HG03442 (cell line): Measurements from ENCODE around the gene AREG.
A peak's percentile ranks its signal among the peaks of the same experiment; 100 is the strongest.

Experiments used
- ATAC-seq: cut with Tn5 transposase; IDR thresholded peaks from one replicate; pipeline ENCODE4 v1.9.1; 2021; ENCODE audit warnings: mild to moderate bottlenecking, moderate library complexity; ENCODE audit not compliant: unreplicated experiment

The AREG gene

GRCh38 chr4:74456056-74456744 lies 11.3 kb downstream of the AREG start:
- ATAC-seq: no peak

GRCh38 chr4:74456849-74457395 lies 12.0 kb downstream of the AREG start:
- ATAC-seq: no peak

- no peak for ATAC-seq
Observed at GRCh38 chr4:74460833-74461232, 15.9 kb downstream of the AREG start.

DNA sequence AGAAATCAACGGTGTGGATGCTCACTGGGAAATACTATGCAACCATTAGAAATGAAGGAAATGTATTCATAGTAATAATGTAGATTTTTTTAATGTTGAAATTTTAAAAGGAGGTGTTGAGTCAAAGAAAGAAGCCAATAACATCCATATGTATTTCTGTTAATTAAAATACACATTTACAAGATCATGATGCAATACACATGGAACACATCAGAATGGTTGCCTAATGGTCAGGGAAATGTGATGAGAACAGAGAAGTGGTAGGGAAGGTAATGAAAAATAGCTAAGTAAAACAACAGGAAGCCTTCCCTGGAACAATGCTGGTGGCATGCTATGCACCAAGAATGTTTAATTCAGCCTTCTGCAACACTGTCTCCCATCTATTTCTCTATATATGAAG lies 18.2 kb downstream of the AREG start:
- ATAC-seq: no peak

GRCh38 chr4:74464291-74464690 lies 19.4 kb downstream of the AREG start:
- no peak for ATAC-seq

DNA sequence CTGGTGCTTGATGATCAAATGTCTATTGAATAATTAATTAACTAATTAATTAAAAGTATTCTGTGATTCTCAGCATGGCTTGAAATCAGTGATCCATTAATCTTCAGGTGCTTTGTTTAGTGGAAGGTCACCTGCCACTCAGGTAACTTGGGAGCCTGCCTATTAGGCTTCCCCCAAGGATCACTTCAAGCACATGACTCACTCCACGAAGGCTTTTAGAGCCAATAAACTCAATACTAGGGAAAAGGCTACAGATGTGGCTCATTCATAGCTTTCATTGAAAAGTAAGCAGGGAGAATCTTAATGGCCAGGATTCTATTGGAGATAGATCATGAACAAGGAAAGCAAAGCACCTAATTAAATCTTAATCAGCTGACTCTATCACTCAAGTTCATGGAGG lies 21.3 kb downstream of the AREG start:
- no peak for ATAC-seq

GRCh38 chr4:74471264-74471663 lies 26.3 kb downstream of the AREG start:
- no peak for ATAC-seq

DNA sequence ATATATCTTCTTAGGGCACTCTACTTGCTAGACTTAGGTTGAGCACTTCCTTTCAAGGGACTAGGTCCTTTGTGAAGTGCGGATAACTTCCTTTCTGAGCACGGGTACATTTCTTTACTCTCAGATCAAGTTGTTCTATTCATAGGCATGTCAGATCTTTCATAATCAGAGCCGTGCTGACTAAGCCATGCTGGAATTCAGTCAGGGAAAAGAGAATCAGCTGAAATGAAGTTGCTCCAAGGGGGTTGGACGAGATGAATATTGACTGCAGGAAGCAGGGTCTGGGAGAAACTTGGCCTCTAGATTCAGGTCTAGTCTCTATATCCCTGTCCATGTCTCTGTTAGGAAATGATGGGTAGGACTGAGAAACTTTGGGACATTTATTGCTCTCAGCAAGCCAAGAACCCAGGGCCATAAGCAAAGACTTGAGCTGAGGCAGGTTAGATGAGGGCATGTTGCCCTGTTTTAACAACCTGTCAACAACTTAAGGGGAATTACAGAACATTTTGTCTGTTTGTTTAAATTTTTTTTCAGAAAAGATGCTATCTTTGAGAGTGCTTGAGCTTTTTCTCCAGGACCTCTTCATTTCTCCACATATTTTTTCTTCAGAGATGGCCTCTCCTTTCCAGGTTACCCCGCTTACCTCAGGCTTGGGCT lies 28.3 kb downstream of the AREG start:
- no peak for ATAC-seq

GRCh38 chr4:74474345-74475090 lies 29.6 kb downstream of the AREG start:
- no peak for ATAC-seq

GRCh38 chr4:74475091-74475800 lies 30.3 kb downstream of the AREG start:
- ATAC-seq: no peak

- ATAC-seq: no peak
Observed at GRCh38 chr4:74475946-74476345, 31.0 kb downstream of the AREG start.

DNA sequence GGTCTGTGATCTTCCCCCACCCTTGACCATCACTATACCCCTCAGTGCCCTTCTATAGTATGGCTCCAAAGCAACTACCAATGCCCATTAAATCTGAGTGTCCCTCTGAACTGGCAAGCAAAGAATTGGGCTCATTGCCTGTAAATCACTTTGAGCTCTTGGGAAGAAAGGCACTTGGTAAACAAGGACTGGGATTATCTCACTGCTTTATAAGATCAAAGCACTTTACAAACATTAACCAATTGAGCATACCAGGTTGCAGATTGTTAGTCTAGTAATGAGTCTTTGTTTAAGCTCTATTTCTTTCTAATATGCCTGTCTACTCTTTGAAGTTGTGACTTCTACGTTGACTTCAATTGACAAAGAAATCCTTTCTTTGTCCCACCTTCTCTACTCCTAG lies 34.1 kb downstream of the AREG start:
- no peak for ATAC-seq

- no peak for ATAC-seq
Observed at GRCh38 chr4:74480267-74480666, 35.3 kb downstream of the AREG start.

DNA sequence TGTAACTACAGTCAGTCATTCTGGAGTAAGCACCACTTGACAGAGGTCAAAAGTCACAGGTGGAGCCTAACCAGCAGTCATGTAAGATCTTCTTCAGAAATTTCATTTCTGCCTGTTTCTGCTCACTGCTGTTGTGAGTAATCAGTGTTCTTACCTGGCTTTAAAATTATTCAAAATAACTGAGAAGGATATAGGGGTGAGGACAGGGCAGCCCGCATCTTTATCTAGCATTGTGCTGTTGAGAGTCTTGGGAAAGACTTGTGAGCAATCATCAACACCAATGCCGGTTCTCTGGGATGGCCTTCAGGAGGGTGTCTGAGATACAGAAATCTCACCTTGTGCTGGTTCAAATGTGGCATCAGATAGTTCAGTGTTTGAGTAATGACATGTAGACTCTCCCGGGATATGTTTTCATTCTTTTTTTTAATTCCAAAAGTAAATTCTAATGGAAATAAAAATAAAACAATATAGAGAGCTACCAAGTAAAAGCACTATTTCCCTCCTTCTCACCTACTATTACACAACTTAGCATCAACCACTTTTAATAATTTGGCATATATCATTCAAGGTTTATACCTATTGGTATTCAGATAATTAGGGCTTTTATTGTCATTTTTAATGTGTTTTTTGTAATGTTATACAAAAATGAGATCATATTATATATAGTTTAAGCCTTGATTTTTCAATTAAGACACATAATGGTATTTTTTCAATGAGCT lies 37.1 kb downstream of the AREG start:
- no peak for ATAC-seq

DNA sequence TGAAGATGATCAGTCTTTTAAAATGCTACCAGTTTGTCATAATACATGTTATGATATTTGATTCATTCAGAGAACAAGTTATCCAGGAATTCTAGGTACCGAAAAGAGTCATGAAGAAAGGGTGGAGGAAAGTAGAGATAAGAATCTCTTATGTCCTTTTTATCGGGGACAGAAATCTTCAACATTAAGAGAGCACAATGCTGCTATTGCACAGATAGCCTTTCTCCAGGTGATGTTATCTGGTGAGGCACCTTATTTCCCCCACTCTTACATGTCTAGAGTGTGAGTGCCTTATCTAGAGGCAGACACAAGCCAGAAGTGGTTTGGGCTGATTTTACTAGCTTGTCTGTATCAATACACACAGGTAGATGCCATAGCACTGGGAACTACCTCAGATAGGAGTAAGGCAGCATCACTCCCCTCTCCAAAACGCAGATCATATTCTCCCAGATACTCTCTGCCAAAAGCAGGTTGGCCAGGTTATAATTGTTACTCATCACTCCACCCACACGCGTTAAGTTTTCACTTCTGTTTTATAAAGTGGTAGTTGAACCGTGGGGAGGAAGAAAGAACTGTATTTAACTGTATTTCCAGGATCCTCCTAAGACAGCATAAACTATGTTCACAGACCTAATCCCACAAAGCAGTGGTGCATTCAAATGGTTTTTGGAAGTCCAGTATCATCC lies 38.4 kb downstream of the AREG start:
- ATAC-seq: no peak

DNA sequence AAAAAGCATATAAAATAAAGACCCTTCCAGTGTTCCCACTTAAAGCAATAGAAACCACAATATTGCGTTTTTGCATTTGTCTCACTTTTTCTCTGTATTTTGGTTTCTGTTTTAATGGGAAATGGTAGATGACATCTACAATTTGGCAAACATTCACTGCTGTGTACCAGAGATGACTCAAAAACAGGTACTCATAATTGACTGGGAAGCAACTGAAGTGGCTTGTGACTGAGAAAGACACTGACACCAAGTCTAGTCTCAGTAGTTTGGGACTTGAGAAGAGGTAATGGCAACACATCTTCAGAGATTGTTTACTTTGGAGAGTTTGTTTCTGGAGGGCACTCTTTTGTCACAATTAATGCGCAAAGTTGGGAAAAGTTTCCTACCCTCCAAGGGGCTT lies 42.0 kb downstream of the AREG start:
- no peak for ATAC-seq

GRCh38 chr4:74487771-74488170 lies 42.8 kb downstream of the AREG start:
- ATAC-seq: no peak

GRCh38 chr4:74490736-74491135 lies 45.8 kb downstream of the AREG start:
- no peak for ATAC-seq

- ATAC-seq: peak; percentile 80
Observed at GRCh38 chr4:74499986-74500781, 55.2 kb downstream of the AREG start.
